DMS79 treated with DMSO at 0.1 percent for 48 hours (cell line): ENCODE results near the gene TMC8.
"Not testable (repeated sequence)": the region's sequence is repeated elsewhere in the genome, so short reads cannot be mapped to it uniquely, and the experiment has no call there.

Experiments used
- DNase-seq: peaks from one replicate; lab custom pipeline; 2025; lab: John Stamatoyannopoulos, UW

Gene TMC8

DNA sequence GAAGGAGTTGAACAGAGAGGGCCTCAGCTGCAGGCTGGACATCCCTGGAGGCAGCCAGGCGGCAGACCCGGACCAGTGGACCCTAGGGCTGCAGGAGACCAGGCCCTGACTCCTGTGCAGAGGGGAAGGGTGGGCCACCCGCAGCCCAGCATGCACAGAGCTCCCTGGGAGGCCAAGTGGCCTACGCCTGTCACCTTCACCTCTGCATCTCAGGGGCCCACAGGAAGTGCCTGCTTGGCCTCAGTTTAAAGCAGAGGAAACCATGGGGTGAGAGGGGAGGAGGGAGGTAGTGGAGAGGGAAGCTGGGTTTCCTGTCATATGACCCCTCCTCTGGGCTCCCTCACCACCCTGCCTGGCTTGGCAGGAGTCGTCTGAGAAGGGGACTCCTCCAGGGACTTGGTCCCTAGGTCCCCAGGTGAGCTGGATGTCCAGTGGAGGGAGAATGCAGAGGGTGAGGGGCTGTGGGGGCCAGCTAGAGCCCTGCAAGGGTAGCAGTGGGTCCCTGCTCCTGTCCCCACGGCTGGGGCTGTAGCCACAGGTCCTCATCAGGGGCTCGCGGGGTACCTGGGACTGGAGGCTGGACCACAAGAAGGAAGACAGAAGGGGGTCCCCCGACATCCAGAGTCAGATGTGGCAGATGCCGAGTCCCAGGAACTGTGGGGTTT, at the start of gene TMC8:
Gene TMC8 (plus strand): TSS at position 335 of the 665 bp plus-strand sequence. CDS start 818 bp downstream, outside the sequence.
- DNase-seq = no peak

- no peak for DNase-seq
Observed at GRCh38 chr17:78081551-78081950, 49.0 kb upstream of the TMC8 start.

GRCh38 chr17:78082355-78082872, 48.2 kb upstream of the TMC8 start:
- not testable (repeated sequence) for DNase-seq

DNA sequence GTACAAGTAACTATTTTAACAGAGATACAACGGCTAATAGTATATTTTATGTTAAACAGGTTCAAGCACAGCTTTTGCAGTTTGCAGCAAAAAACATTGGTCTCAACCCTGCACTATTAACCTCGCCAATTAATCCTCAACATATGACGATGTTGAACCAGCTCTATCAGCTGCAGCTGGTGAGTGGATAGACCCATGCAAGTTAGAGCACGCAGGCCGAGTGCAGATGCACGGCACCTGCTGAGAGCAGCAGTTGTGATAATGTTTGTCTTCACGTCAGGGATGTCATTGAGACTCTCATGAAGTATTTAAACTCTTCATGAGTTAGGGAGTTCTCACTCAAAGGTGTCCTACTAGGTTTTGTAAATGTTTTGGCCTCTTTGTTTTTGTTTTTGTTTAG, 47.6 kb upstream of the TMC8 start:
- DNase-seq = peak; percentile 57

DNA sequence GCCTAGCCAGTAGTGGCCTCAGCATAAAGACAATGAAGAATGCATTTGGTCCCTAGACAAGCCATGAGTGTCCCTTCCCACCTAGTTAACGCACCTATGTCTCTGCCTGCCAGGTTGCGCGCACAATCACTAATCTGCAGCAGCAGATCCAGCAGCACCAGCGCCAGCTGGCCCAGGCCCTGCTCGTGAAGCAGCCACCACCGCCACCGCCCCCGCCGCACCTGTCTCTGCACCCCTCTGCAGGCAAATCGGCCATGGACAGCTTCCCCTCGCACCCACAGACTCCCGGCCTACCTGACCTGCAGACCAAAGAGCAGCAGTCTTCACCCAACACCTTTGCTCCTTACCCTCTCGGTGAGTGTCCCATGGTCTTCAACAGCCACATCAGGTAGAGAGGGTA, 43.8 kb upstream of the TMC8 start:
- DNase-seq = no peak

- DNase-seq = no peak
Observed at GRCh38 chr17:78088529-78088928, 42.0 kb upstream of the TMC8 start.

- DNase-seq = no peak
Observed at GRCh38 chr17:78089576-78090281, 40.8 kb upstream of the TMC8 start.

DNA sequence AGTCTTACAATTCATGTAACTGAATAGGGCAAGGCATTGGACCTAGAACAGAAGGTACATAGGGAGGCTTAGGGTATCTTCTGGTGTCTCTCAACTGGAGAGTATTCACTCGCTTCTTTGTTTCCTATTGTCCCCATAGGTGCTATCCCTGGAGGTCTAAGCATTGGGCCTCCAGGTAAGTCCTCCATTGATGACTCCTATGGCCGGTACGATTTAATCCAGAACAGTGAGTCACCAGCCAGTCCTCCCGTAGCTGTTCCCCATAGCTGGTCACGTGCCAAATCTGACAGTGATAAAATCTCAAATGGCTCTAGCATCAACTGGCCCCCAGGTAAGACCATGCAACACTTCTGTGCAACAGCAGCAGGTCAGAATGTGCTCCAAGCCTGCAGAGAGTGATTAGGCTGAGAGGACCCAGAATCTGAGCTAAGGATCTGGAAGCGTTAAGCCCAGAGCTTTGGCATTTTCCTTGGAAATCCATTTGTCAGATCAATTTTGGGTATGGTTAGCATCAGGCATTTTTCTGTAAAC, 37.7 kb upstream of the TMC8 start:
- DNase-seq = no peak

DNA sequence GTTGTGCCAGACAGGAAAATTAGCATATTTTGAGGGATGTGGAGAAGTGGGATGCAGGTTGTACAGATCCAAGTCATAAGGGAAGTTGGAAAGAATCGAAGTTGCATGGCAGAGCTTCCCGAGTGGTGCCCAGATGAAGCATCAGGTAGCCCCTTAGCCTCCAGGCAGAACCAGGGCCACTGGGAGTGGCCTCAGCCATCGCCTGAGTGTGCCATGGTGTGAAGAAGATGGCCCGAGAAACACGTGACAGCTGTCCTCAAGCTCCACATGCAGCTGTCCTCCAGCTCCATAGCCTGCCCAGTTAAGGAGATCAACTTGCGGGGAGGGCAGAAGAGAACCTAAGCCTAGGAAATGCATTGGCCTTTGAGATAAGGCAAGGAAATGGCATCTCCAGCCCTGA, 35.5 kb upstream of the TMC8 start:
- DNase-seq = no peak

GRCh38 chr17:78096093-78096492, 34.5 kb upstream of the TMC8 start:
- no peak for DNase-seq

- DNase-seq = no peak
Observed at GRCh38 chr17:78101112-78101511, 29.5 kb upstream of the TMC8 start.

- DNase-seq = no peak
Observed at GRCh38 chr17:78101542-78101941, 29.0 kb upstream of the TMC8 start.

DNA sequence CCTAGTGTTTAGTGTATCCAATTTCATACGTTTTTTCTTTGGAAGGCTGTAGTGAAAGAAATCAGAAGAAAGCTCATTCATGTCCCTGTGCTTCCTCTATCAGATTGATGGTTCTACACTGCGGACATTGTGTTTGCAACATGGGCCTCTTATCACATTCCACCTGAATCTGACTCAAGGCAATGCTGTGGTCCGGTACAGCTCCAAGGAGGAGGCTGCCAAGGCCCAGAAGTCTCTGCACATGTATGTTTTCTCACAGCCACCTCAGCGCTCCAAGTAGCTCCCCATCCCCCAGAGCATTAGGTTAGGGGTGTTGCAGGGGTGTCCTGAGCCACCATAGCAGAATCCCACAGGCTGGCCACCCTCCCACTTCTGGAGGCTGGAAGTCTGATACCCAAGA, 27.3 kb upstream of the TMC8 start:
- no peak for DNase-seq

DNA sequence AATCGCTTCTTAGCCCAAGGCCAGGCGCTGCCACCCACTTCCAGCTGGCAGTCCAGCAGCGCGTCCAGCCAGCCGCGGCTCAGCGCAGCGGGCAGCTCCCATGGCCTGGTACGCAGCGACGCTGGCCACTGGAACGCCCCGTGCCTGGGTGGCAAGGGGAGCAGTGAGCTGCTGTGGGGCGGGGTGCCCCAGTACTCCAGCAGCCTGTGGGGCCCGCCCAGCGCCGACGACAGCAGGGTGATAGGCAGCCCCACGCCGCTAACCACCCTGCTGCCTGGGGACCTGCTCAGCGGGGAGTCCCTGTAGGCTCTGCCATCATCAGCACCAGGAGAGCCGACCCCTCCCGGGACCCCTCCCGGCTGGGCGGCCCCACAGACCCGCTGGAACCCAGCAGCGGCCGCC, 26.0 kb upstream of the TMC8 start:
- DNase-seq = no peak

DNA sequence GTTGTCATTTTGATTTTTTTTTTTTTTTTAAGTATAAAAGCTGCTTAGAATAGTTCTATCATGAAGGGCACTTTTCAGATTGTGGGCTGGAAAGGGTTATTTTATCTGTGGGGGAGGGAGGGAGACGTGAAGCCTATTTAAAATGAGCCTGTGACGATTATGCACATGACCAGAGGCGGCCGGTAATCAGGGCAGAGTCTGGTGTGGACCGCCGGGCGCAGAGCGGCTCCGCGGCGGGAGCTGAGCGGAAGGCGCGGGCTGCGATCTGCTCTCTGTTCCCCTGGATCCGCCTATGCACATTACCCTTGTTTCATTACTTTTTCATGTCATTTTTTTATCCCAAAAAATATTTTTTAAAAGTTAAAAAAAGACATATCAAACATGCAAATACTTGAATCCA, 25.5 kb upstream of the TMC8 start:
- DNase-seq = no peak

GRCh38 chr17:78105551-78105950, 25.0 kb upstream of the TMC8 start:
- no peak for DNase-seq

GRCh38 chr17:78106211-78106610, 24.4 kb upstream of the TMC8 start:
- no peak for DNase-seq

- no peak for DNase-seq
Observed at GRCh38 chr17:78107457-78107856, 23.1 kb upstream of the TMC8 start.

DNA sequence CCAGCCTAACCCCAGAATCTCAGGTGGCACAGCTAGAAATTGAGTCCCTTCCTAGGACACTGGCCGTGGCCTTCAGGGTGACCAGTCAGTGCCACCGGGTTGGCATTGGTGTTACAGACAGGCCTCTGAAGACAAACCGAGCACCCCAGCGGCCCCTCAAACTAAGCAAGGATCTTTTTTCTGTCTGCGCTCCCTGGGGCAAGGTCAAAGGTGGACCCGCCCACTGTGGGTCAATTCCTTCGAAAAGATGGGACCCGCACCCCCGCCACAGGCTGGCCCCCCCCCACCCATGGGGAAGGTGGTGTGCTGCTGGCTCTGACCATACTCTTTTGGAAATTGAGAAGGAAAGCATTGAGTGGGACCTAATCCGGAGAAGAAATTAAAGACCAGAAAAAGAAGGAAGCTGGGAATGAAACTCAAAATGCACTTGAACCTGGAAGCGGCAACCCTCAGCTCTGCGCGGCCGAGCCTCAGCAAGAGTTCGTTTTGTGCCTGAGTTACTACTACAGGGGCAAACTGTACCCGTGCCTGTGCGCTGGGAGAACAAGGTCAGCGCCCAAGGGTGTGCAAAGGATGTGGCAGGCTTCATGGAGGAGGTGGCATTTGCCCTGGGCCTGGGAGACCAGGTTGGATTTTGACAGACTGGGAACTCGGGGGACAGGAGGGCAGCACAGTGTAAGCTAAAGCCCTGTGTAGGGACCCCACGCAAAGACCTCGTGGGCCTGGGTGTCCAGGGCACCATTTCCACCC, 22.4 kb upstream of the TMC8 start:
- no peak for DNase-seq

DNA sequence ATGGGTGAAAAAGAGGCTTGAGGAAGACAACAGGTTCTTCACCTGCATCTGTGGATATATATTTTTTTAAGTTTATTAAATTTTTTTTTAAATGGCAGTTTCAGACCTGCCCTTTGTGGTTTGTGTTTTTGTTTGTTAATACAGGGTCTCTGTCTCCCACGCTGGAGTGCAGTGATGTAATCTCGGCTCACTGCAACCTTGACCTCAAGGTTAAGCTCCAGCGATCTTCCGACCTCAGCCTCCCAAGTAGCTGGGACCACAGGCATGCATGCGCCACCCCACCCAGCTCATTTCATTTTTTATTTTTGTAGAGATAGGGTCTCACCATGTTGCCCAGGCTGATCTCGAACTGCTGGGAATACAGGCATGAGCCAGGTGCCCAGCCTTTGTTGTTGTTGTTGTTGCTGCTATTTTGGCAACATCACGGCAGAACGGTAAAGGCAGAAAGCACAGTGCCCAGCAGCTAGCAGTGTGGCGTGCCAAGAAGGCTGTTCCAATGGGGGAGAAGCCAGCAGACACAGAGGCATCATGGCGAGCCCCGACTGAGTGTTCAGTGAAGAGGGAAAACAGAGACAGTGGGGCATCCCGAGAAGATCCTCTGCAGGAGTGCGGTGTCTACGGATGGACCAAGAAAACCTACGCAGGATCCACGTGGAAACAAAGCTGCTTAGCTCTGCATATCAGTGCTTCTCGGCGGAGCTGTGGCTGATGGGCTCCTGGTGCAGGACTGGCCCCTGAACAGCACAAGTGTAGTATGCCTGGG, 21.7 kb upstream of the TMC8 start:
- no peak for DNase-seq

DNA sequence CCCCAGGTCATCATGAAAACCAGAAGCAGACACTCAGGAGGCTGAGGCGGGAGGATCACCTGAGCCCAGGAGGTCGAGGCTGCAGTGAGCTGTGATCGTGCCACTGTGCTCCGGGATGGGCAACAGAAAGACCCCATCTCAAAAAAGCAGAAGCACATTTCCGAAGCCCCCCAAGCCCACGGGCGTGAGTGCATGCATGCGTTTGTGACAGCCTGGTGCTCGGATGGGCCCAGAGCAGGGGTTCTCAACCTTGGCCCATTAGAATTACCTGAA, 21.1 kb upstream of the TMC8 start:
- DNase-seq = no peak

GRCh38 chr17:78110363-78111015, 20.1 kb upstream of the TMC8 start:
- no peak for DNase-seq
